Loucy (cell line): ENCODE data around the gene SMIM14.

Experiments used
- H2AFZ ChIP-seq: fragments of 200-600 bp; sonication (generic); 2 replicates; pipeline ENCODE4 v1.6.0; 2016; ENCODE audit warnings: antibody characterized with exemption, mild to moderate bottlenecking, low read length, moderate library complexity
- H3F3A ChIP-seq: fragments of 200-600 bp; 2 replicates; pipeline ENCODE4 v1.6.0; 2016; ENCODE audit warnings: antibody characterized with exemption, low read depth, mild to moderate bottlenecking
- H3K27me3 ChIP-seq: fragments of 200-600 bp; sonication (generic); 2 replicates; pipeline ENCODE4 v1.6.1; 2014; ENCODE audit warnings: low read length, mild to moderate bottlenecking; ENCODE audit not compliant: insufficient read depth, poor library complexity, severe bottlenecking
- H3K36me3 ChIP-seq: fragments of 200-600 bp; sonication (generic); 2 replicates; pipeline ENCODE4 v1.6.1; 2016; ENCODE audit warnings: low read length; ENCODE audit not compliant: insufficient read depth
- H3K4me1 ChIP-seq: fragments of 200-600 bp; sonication (generic); 2 replicates; pipeline ENCODE4 v1.5.1; 2014; ENCODE audit warnings: low read length, mild to moderate bottlenecking; ENCODE audit not compliant: insufficient read depth, poor library complexity, severe bottlenecking
- H3K4me2 ChIP-seq: fragments of 200-600 bp; sonication (generic); 2 replicates; pipeline ENCODE4 v1.6.0; 2014; ENCODE audit warnings: antibody characterized with exemption, low read length, low read depth, mild to moderate bottlenecking; ENCODE audit not compliant: poor library complexity, severe bottlenecking
- H3K4me3 ChIP-seq: fragments of 200-600 bp; sonication (generic); 2 replicates; pipeline ENCODE4 v1.5.1; 2014; ENCODE audit warnings: low read length, mild to moderate bottlenecking, mixed read lengths; ENCODE audit not compliant: poor library complexity, severe bottlenecking
- H3K79me2 ChIP-seq: fragments of 200-600 bp; sonication (generic); 2 replicates; pipeline ENCODE4 v1.6.1; 2014; ENCODE audit warnings: low read length; ENCODE audit not compliant: insufficient read depth
- H3K9ac ChIP-seq: fragments of 200-600 bp; sonication (generic); 2 replicates; pipeline ENCODE4 v1.6.0; 2014; ENCODE audit warnings: mild to moderate bottlenecking, low read depth, low read length, moderate library complexity; ENCODE audit not compliant: poor library complexity, severe bottlenecking
- H3K9me2 ChIP-seq: fragments of 200-600 bp; sonication (generic); replicated peaks from 2 replicates; pipeline ENCODE4 v1.6.1; 2016; ENCODE audit warnings: low read depth, low read length, mixed read lengths
- H3K9me3 ChIP-seq: fragments of 200-600 bp; sonication (generic); 2 replicates; pipeline ENCODE4 v1.6.1; 2014; ENCODE audit warnings: mild to moderate bottlenecking, antibody characterized with exemption, low read length, low read depth; ENCODE audit not compliant: insufficient read depth
- H4K20me1 ChIP-seq: fragments of 200-600 bp; sonication (generic); 2 replicates; pipeline ENCODE4 v1.6.0; 2014; ENCODE audit warnings: antibody characterized with exemption, low read length, mild to moderate bottlenecking; ENCODE audit not compliant: insufficient read depth, poor library complexity, severe bottlenecking
- CTCF ChIP-seq: fragments of 200-600 bp; sonication (generic); conservative IDR thresholded peaks from 2 replicates; pipeline ENCODE4 v1.5.1; 2014; ENCODE audit warnings: mild to moderate bottlenecking, antibody characterized with exemption, low read length
- EZH2phosphoT487 ChIP-seq: fragments of 200-600 bp; IDR thresholded peaks from 2 replicates; pipeline ENCODE4 v1.6.1; 2018; ENCODE audit warnings: antibody characterized with exemption, mild to moderate bottlenecking, moderate library complexity, borderline replicate concordance

The SMIM14 gene

GRCh38 chr4:39660757-39661156 lies 22.1 kb upstream of the SMIM14 start:
- TF ChIP-seq CTCF (no peak), EZH2phosphoT487 (no peak)
- no peaks in the 10 kb centered on the region for H3K4me1 ChIP-seq
- no peaks in the 10 kb centered on the region for H3K79me2 ChIP-seq
- H4K20me1 ChIP-seq, result no peaks in the 10 kb centered on the region
- H3K9me3 ChIP-seq, result no peaks in the 10 kb centered on the region
- no peaks in the 10 kb centered on the region for H3K27me3 ChIP-seq
- H3K4me3 ChIP-seq, result no peak overlapping the region
- no peaks in the 10 kb centered on the region for H3F3A ChIP-seq
- no peak overlapping the region for H2AFZ ChIP-seq
- no peaks in the 10 kb centered on the region for H3K36me3 ChIP-seq
- H3K4me2 ChIP-seq, result no peak overlapping the region
- H3K9ac ChIP-seq, result no peak overlapping the region
- no peaks in the 10 kb centered on the region for H3K9me2 ChIP-seq

- H3K4me1 ChIP-seq, result no peaks in the 10 kb centered on the region
- H3K9me2 ChIP-seq, result no peaks in the 10 kb centered on the region
- H3K9me3 ChIP-seq, result no peaks in the 10 kb centered on the region
- H4K20me1 ChIP-seq, result no peaks in the 10 kb centered on the region
- H2AFZ ChIP-seq, result no peak overlapping the region
- no peak overlapping the region for H3K9ac ChIP-seq
- H3K4me2 ChIP-seq, result no peak overlapping the region
- H3F3A ChIP-seq, result no peaks in the 10 kb centered on the region
- H3K27me3 ChIP-seq, result no peaks in the 10 kb centered on the region
- H3K36me3 ChIP-seq, result no peaks in the 10 kb centered on the region
- H3K79me2 ChIP-seq, result no peaks in the 10 kb centered on the region
- no peak overlapping the region for H3K4me3 ChIP-seq
- TF ChIP-seq EZH2phosphoT487 (no peak), CTCF (no peak)
Observed at GRCh38 chr4:39660045-39660444, 21.4 kb upstream of the SMIM14 start.

- no peaks in the 10 kb centered on the region for H4K20me1 ChIP-seq
- no peaks in the 10 kb centered on the region for H3K79me2 ChIP-seq
- no peaks in the 10 kb centered on the region for H3K9me2 ChIP-seq
- H2AFZ ChIP-seq, result no peak overlapping the region
- no peak overlapping the region for H3K4me3 ChIP-seq
- no peaks in the 10 kb centered on the region for H3K27me3 ChIP-seq
- H3K4me1 ChIP-seq, result no peaks in the 10 kb centered on the region
- H3K9me3 ChIP-seq, result no peaks in the 10 kb centered on the region
- no peaks in the 10 kb centered on the region for H3K36me3 ChIP-seq
- no peak overlapping the region for H3K4me2 ChIP-seq
- no peak overlapping the region for H3K9ac ChIP-seq
- TF ChIP-seq EZH2phosphoT487 (no peak), CTCF (peak; percentile 37)
- H3F3A ChIP-seq, result no peaks in the 10 kb centered on the region
Observed at GRCh38 chr4:39658756-39659155, 20.1 kb upstream of the SMIM14 start.
